Uterus (tissue), 2 donors: Measurements from ENCODE around the gene YTHDF1.

ENCODE experiments used
- CTCF ChIP-seq, 4 experiments: fragments of 200-600 bp in 2 of 4; fragments of 450-650 bp in 2 of 4; sonication (generic) in 2 of 4; IDR thresholded peaks; one replicate each; pipeline ENCODE4 v1.5.1; 2016 to 2019; ENCODE audit warnings: antibody characterized with exemption in 4 of 4, mild to moderate bottlenecking in 2 of 4, moderate library complexity in 1 of 4
- POLR2A ChIP-seq, 2 donors: fragments of 450-650 bp; IDR thresholded peaks; one replicate each; pipeline ENCODE4 v1.6.1; 2016; ENCODE audit warnings: antibody characterized with exemption in 2 of 2, mild to moderate bottlenecking in 1 of 2, moderate library complexity in 1 of 2

DNA sequence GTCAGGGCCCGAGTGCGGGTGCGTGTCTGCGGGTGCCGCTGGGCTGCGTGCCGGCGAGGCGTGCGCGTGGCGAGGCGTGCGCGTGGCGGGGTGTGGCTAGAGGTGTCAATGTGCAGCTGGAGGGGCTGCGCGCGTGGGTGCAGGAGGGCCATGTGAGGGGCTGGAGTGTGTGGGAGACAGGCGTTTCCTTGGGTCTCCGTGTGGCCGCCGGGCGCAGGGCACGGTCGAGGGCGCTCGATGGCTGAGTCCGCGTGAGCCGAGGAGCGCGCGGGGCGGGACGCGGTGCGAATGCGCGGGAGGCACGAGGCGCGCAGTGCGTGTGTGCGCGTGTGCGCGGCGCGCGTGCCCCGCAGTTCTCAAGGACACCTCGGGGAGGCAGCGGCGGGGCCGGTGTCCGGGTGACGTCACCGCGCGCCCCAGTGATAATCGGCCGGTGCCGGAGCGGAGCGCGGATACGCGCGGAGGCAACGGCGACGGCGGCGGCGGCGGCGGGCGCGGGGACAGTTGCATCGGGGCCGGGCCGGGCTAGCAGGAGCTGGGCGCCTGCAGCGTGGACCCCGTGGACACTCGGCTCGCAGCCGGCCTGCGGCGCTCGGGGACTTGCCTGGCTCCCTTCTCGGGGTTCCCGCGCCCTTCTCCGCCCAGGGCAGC is 38.7 kb downstream of the YTHDF1 start:
- TF ChIP-seq CTCF (IDR thresholded peaks at IDR 0.05) (no peak), POLR2A (IDR thresholded peaks at IDR 0.05) (no peak)
